Articular chondrocyte of knee joint (primary cell): ENCODE results near the gene GPATCH3. TPM values are rescaled to one million over a fixed set of nuclear protein-coding genes. Genes with fewer than 3 reads are reported as not detected.

Experiments
- total RNA-seq: library from RNA; depleted of rRNA; stranded (reverse); fragments of >200 nt; gene quantifications from 2 replicates; pipeline ENCODE4 v1.2.3, GENCODE V29; 2012

GPATCH3 gene, protein sequence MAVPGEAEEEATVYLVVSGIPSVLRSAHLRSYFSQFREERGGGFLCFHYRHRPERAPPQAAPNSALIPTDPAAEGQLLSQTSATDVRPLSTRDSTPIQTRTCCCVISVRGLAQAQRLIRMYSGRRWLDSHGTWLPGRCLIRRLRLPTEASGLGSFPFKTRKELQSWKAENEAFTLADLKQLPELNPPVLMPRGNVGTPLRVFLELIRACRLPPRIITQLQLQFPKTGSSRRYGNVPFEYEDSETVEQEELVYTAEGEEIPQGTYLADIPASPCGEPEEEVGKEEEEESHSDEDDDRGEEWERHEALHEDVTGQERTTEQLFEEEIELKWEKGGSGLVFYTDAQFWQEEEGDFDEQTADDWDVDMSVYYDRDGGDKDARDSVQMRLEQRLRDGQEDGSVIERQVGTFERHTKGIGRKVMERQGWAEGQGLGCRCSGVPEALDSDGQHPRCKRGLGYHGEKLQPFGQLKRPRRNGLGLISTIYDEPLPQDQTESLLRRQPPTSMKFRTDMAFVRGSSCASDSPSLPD
- 8.4 and 10.3 TPM in 2 replicates for total RNA-seq

DNA sequence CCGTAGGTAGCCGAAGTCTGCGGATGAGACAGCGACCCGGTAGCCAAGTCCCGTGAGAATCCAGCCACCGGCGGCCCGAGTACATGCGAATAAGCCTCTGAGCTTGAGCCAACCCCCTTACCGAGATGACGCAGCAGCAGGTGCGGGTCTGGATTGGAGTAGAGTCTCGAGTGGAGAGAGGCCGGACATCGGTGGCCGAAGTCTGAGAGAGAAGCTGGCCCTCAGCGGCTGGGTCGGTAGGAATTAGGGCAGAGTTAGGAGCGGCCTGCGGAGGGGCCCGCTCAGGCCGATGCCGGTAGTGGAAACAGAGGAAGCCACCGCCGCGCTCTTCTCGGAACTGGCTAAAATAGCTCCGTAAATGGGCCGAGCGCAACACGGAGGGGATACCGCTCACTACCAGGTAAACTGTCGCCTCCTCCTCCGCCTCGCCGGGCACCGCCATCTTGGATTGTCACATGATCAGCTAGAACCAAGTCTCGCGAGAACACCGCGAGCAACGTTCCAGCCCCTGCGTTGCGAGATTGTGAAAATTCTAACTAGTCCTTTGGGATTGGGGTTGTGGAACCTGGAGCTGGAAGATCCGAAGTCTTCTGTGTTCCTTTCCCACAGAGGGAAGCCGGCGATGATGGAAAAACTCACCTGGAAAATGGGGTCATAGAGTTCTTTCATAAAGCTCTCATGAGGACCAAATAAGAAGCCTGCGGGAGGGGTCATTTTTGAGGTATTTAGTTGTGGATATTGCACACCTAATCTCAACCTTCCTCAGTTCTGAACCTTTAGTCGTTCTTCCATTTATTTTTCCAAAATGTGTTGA is at the start of gene GPATCH3:
Gene GPATCH3 (minus strand): TSS at position 467 of the 814 bp plus-strand sequence. CDS start 25 bp downstream, at position 442.

DNA sequence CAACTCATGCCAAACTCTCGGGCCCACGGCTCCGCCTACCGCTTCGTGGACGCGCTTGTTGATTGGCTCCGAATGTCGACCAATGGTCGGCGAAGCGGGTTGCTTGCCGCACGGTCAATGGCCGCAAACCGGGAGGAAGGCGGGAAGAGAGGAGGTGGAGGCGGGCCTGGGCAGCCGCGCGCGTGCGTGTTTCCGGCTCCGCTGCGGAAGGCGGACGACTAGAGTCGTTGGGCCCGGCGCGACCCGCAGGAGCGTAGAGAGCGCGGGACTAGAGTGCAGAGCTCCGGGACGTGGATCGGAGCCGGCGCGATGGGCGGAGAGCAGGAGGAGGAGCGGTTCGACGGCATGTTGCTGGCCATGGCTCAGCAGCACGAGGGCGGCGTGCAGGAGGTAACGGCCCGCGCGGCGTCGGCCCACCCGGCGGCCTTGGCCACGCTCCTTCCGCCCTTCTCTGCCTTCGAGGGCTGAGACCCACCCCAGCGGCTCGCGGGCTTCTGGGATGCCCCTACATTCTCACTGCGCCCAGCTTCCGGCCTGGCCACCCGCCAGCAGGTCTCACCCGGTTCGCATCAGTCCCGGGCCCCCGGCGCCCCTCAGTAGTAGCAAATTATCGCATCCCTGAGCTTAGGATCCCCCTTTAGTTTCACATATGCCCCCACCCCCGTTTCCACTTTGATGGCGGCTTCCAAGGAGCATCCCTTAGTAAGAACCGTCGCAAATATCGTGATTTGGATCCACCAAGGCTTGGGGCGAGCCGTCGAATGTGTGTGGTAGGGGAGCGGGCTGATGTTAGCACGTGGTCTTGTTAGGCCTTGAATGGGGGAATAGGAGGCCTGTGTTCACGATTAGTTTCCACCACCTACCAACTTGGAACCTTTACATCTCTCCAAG is 21.5 kb upstream of the GPATCH3 start, which contains the start of gene NUDC:
Gene NUDC (plus strand): TSS at position 204 of the 891 bp plus-strand sequence. CDS start 106 bp downstream, at position 310.

DNA sequence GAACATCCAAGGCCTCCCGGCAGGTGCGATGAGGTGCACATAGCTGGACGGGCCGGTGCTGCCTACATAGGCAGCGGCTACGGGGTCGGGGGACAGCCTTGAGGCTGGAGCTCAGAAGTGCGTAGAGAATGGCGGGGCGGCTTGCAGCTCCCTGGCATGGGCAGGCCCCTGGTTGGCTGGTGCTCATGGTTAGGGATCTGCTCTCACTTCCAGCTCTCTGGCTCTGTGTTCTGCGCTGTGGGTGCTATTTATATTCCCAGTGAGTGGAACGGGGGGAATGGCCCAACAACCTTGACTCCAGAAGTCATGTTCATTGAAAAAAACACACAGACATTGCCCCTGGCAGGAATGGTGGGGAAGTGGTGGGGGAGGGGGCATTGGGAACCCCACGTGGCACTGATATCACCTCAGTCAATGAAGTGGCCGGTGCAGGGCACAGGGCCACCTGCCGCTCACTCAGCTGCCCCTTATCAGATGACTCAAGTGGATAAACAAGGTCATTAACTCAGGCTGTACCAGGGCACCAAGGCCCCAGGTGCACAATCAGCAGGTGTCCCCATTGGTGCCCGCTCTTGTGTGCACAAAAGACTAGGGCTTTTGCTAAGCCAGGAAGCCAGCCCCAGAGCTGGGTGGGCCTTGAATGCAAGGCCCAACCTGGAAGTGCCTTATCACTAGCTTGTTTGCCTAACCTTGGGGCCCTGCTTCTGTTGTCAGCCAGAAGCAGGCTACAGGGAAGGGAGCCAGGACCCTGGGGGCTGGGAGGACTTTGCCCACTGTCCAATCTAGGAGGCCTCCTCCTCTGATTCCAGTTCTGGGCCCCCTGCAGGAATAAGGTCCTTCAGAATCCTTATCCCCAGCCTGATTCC is 13.7 kb upstream of the GPATCH3 start, which contains the start of gene NR0B2:
Gene NR0B2 (minus strand): TSS at position 222 of the 866 bp plus-strand sequence. CDS start 35 bp downstream, at position 187.

DNA sequence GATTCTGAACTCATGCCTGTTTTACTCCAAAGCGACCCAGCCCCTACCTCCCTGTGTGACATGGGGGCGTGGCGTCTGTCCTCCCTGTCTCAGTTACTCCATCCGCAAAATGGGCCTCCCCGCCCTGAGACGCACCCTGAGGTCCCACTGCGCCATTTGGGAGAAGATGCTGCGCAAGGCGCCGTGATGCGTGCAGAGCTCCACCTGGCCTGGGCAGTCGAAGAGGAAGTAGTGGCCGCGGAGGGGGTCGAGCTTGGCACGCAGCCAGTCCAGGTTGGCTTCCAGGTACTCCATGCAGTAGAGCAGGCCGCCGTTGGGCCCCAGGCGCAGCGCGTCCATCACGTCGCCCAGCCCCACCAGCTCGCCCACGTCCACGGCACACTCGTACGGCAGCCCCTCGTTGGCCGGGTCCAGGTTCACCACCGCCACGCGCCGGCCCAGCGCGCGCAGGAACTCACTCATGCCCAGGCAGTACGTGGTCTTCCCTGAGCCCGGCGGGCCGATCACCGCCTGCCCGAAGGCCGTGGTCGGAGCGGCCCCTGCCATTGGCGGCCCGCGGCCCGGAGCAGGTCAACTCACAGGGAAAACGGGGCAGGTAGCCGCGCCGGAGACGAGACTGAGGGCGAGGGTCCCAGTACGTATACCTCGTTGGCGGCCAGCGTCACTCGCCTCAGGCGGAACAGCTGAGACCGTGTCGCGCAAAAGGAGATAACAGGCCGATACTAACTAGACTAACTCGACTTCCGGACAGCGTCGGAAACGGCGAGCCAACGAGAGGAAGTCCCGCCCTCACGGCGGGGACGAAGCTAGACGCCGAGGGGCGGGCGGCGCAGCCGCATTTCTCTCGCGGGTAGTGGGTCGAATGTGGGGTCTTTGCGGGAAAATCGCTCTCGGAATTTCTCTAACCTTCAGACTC is 10.5 kb downstream of the GPATCH3 start, which contains the start of gene GPN2:
Gene GPN2 (minus strand): TSS at position 733 of the 916 bp plus-strand sequence. CDS start 187 bp downstream, at position 546.

DNA sequence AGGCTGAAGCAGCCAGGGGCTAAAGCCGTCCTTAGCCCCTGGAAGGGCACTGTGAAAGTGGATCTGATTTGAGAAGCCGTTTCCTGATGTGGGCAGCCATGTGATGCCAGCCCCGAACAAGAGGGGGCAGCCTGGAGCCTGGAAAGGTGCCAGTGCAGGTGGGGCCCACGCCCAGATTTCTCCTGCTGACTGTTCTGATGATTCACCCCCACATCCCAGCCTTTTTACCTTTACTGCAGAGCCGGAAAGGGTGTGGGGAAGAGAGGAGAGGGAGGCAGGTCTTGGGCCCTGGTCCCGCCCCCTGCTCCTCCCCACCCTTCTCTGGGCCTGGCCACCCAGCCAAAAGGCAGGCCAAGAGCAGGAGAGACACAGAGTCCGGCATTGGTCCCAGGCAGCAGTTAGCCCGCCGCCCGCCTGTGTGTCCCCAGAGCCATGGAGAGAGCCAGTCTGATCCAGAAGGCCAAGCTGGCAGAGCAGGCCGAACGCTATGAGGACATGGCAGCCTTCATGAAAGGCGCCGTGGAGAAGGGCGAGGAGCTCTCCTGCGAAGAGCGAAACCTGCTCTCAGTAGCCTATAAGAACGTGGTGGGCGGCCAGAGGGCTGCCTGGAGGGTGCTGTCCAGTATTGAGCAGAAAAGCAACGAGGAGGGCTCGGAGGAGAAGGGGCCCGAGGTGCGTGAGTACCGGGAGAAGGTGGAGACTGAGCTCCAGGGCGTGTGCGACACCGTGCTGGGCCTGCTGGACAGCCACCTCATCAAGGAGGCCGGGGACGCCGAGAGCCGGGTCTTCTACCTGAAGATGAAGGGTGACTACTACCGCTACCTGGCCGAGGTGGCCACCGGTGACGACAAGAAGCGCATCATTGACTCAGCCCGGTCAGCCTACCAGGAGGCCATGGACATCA is 37.2 kb downstream of the GPATCH3 start, which contains the start of gene SFN:
Gene SFN (plus strand): TSS at position 369 of the 904 bp plus-strand sequence. CDS start 64 bp downstream, at position 433.

Other genes with a start within 250 kb of the GPATCH3 start
- gene ARID1A, start 204.5 kb downstream of the GPATCH3 start, total RNA-seq, result 22.6 and 26.2 TPM in 2 replicates
- 13.5 and 15.3 TPM in 2 replicates for gene PIGV, start 112.5 kb downstream of the GPATCH3 start, total RNA-seq
- gene ZDHHC18, start 73.8 kb downstream of the GPATCH3 start, total RNA-seq, result 7.5 and 8.0 TPM in 2 replicates
- gene SFN, start 37.3 kb downstream of the GPATCH3 start, total RNA-seq, result 0.54 and 0.78 TPM in 2 replicates
- 8.2 and 9.9 TPM in 2 replicates for gene GPN2, start 10.2 kb downstream of the GPATCH3 start, total RNA-seq
- gene NR0B2, start 13.5 kb upstream of the GPATCH3 start, total RNA-seq, result not detected in 2 replicates
- 22.5 and 23.0 TPM in 2 replicates for gene NUDC, start 21.3 kb upstream of the GPATCH3 start, total RNA-seq
- gene KDF1, start 60.0 kb upstream of the GPATCH3 start, total RNA-seq, result not detected in 2 replicates
- gene TRNP1, start 93.2 kb upstream of the GPATCH3 start, total RNA-seq, result 6.4 and 8.4 TPM in 2 replicates
- 12.1 and 21.3 TPM in 2 replicates for gene TENT5B, start 112.4 kb upstream of the GPATCH3 start, total RNA-seq